Measurements from ENCODE around the gene NCDN. TPM values are rescaled to one million over a fixed set of nuclear protein-coding genes. Genes with fewer than 3 reads are reported as not detected.

NCDN gene
- total RNA-seq, 1 donor from 2014 or later = 95.3 TPM

DNA sequence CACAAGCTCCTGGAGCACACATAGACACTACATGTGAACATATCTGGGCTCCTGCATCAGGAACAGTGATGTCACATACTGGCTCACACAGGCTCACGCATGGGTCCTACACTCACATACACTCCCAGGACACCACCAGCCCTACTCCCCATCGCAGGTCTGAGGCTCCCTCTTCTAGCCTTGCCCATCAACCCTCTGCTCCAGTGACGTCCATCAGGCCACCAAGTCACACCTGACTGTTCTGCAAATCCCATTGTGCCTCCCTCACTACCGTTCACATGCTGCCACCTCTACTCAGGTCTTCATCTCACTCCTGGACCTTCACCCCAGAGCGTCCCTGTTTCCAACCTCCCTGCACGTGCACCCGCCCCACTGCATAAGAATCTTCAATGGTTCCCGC is 33.6 kb downstream of the NCDN start:
- no peak overlapping the region for H3K27ac Mint-ChIP-seq (ENCODE audit: unreplicated experiment)

DNA sequence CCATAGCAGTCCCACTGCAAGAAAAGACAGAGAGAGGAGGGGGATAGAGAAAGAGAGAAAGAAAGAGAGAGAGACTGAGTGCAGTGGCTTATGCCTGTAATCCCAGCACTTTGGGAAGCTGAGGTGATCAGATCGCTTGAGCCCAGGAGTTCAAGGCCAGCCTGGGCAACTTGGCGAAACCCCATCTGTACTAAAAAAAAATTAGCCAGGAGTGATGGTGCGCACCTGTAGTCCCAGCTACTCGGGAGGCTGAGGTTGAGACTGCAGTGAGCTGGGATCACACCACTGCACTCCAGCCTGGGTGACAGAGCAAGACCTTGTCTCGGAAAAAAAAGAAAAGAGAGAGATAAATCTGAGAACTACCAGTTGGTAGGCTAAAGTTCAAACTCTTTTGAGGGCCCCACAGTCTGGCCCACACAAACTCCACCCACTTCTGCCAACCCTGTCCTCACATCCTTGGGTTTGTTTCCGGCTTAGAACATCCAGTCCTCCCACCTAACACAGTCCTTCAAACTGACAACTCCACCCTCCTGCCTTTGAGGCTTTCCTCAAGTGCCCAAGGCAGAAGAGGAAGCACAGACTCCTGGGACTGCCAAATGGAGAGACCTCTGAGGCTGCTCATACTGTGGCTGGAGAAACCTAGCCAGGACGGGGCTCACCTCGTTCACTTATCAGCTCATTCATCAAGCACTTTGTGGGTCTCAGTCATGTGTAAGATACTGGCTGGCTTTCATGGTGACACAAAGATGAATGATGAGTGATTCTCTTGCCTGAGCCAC is 35.6 kb downstream of the NCDN start:
- peaks cover 8% of the 10 kb centered on the region for H3K27me3 Mint-ChIP-seq (ENCODE audit: unreplicated experiment)
- DNase-seq = no peak
- no peak overlapping the region for H3K27ac Mint-ChIP-seq (ENCODE audit: unreplicated experiment)
- no peak for TF ChIP-seq CTCF (IDR thresholded peaks at IDR 0.05; ENCODE audit: partially characterized antibody, unreplicated experiment)
- H3K36me3 Mint-ChIP-seq (ENCODE audit: unreplicated experiment) = no peaks in the 10 kb centered on the region
- H3K4me1 Mint-ChIP-seq (ENCODE audit: low read depth, unreplicated experiment) = peaks cover 2% of the 10 kb centered on the region
- H3K4me3 Mint-ChIP-seq (ENCODE audit: unreplicated experiment) = no peak overlapping the region
- H3K9me3 Mint-ChIP-seq (ENCODE audit: unreplicated experiment) = peaks cover 3% of the 10 kb centered on the region

More for the DNA sequence above, 33.6 kb downstream of the NCDN start:
- Mint-ChIP-seq H3K36me3 (ENCODE audit: unreplicated experiment) (no peaks in the 10 kb centered on the region), H3K9me3 (ENCODE audit: unreplicated experiment) (peaks cover 3% of the 10 kb centered on the region), H3K4me3 (ENCODE audit: unreplicated experiment) (no peak overlapping the region), H3K27me3 (ENCODE audit: unreplicated experiment) (peaks cover 8% of the 10 kb centered on the region), H3K4me1 (ENCODE audit: low read depth, unreplicated experiment) (peaks cover 2% of the 10 kb centered on the region)
- no peak for TF ChIP-seq CTCF (IDR thresholded peaks at IDR 0.05; ENCODE audit: partially characterized antibody, unreplicated experiment)
- DNase-seq = no peak

DNA sequence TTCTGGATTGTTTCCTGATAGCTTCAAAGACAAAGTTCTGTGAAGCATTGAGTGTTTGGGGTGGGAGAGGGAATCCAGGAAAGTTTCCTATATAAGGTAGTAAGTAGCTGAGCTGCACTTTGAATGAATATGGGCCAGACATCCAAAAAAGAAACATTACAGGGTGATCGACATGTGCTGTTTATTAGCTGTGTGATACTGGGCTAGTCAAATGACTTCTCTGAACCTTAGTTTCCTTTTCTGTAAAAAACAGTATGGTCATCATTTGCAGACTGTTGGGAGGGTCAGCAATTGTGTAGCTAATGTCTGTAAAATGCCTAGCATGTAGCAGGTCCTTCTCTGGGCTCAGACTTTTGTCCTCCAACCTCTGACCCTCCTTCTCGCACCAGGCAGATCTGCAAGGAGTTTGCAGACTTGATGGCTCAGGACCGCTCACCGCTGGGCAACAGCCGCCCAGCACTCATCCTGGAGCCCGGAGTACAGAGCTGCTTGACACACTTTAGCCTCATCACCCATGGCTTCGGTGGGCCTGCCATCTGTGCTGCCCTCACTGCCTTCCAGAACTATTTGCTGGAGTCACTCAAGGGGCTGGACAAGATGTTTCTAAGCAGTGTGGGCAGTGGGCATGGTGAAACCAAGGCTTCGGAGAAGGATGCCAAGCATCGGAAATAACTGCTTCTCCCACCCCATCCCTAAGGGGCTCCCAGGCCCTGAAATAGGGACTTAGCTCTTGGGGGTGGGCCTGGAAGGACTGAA is 36.6 kb downstream of the NCDN start:
- no peak for TF ChIP-seq CTCF (IDR thresholded peaks at IDR 0.05; ENCODE audit: partially characterized antibody, unreplicated experiment)
- H3K4me1 Mint-ChIP-seq (ENCODE audit: low read depth, unreplicated experiment) = peaks cover 7% of the 10 kb centered on the region
- H3K9me3 Mint-ChIP-seq (ENCODE audit: unreplicated experiment) = peaks cover 2% of the 10 kb centered on the region
- H3K27me3 Mint-ChIP-seq (ENCODE audit: unreplicated experiment) = peaks cover 4% of the 10 kb centered on the region
- H3K4me3 Mint-ChIP-seq (ENCODE audit: unreplicated experiment) = no peak overlapping the region
- DNase-seq = no peak
- H3K27ac Mint-ChIP-seq (ENCODE audit: unreplicated experiment) = no peak overlapping the region
- H3K36me3 Mint-ChIP-seq (ENCODE audit: unreplicated experiment) = no peaks in the 10 kb centered on the region

DNA sequence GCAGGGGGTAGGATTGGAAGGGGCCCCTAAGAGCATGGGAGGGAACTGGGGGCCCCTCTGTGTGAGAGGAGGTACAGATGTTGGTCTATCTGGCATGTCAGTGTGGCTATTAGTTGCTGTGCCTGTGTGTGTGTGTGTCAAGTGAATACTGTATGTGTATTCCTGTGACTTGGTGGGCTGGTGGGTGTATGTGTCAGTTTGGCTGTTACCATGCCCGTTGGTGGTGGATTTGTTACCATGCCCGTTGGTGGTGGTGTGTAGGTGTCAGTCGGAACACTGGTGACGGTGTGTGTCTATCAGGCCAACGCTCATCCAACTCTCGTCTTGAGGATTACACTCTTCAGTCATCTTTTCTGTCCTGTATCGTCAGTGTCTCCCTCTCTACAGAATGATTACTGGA is 38.1 kb downstream of the NCDN start:
- DNase-seq = no peak
- H3K4me3 Mint-ChIP-seq (ENCODE audit: unreplicated experiment) = no peak overlapping the region
- peaks cover 11% of the 10 kb centered on the region for H3K4me1 Mint-ChIP-seq (ENCODE audit: low read depth, unreplicated experiment)
- peaks cover 2% of the 10 kb centered on the region for H3K27me3 Mint-ChIP-seq (ENCODE audit: unreplicated experiment)
- no peak for TF ChIP-seq CTCF (IDR thresholded peaks at IDR 0.05; ENCODE audit: partially characterized antibody, unreplicated experiment)
- no peaks in the 10 kb centered on the region for H3K36me3 Mint-ChIP-seq (ENCODE audit: unreplicated experiment)
- no peak overlapping the region for H3K27ac Mint-ChIP-seq (ENCODE audit: unreplicated experiment)
- no peaks in the 10 kb centered on the region for H3K9me3 Mint-ChIP-seq (ENCODE audit: unreplicated experiment)

- H3K4me1 Mint-ChIP-seq (ENCODE audit: low read depth, unreplicated experiment) = peaks cover 11% of the 10 kb centered on the region
- H3K27ac Mint-ChIP-seq (ENCODE audit: unreplicated experiment) = no peak overlapping the region
- no peak for TF ChIP-seq CTCF (IDR thresholded peaks at IDR 0.05; ENCODE audit: partially characterized antibody, unreplicated experiment)
- peaks cover 2% of the 10 kb centered on the region for H3K27me3 Mint-ChIP-seq (ENCODE audit: unreplicated experiment)
- H3K4me3 Mint-ChIP-seq (ENCODE audit: unreplicated experiment) = peak overlapping the region; percentile 28
- H3K9me3 Mint-ChIP-seq (ENCODE audit: unreplicated experiment) = peaks cover 2% of the 10 kb centered on the region
- H3K36me3 Mint-ChIP-seq (ENCODE audit: unreplicated experiment) = no peaks in the 10 kb centered on the region
- DNase-seq = no peak
Observed at GRCh38 chr1:35597870-35598269, 40.3 kb downstream of the NCDN start.

All from glutamatergic neuron (in vitro differentiated cells).